ENCODE data around the gene GHRHR.

DNA sequence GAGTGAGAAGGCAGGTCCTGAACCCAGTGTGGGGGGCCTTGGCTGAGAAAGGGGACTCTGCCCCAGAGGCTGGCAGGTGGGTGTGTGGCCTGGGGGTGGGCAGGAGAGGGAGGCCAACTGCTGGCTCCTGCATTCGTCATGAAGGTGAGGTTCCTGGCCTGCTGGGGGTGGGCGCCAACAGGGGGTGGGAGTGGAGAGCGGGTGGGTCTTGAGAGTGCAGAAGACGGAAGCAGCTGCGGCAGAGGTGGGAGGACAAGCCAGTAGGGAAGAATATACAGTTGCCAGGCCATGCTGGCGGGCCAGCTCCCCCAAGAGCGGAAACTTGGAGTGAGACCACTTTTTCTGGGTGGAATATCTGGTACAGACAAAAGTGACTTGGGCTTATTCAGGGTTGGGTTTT lies 23.4 kb downstream of the GHRHR start:
- TF ChIP-seq POLR2A (IDR thresholded peaks at IDR 0.05) = no peak
- no peak for TF ChIP-seq CTCF (IDR thresholded peaks at IDR 0.05)

Data from uterus (tissue), 2 donors.